Fibroblast of skin of abdomen (primary cell): Measurements from ENCODE around the gene ELMO1.

ENCODE experiments used
- DNase-seq: peaks from one replicate; pipeline ENCODE4 v3.0.0-alpha.2; 2013

ELMO1 gene

GRCh38 chr7:37467002-37467401 is 18.3 kb upstream of the ELMO1 start:
- no peak for DNase-seq

- DNase-seq: no peak
These were observed 13.5 kb upstream of the ELMO1 start for GRCh38 chr7:37462138-37462537.

- no peak for DNase-seq
These were observed 6.4 kb upstream of the ELMO1 start for GRCh38 chr7:37455081-37455480.

DNA sequence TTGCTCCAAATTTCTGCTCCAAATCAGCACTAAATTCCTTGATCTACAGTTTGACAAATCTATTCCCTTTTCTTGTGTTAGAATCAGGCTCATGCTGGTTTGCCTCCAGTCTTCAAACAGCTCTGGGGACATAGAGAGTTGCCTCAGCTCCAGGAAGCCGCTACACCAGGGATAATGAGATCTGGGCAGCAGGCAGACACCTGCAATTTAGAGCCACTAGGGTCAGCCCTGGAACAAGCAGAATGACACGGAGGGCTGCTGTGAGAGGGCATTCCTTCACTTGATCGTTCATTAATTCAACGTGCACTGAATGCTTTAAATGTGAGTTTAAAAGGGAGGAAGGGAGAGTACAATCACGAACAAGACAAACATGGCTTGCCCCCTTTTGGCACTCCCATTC is 3.7 kb upstream of the ELMO1 start:
- DNase-seq: no peak

DNA sequence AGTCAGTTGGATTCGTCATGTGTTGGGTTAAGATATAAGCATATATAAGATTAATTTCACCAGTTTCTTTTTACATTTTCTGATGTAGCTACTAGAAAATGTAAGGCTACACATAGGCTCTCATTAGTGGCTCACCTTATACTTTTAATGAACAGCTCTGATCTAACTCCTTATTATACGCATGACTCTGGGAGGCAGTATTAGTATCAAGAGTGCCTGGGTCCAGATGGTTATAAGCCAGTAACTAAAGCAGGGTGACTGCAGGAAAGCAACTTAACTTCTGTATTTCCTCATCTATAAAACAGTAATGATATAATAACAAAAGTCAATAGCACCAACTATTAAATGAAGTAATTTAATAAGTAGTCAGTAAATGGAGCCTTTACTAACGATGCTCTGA is 1.4 kb upstream of the ELMO1 start:
- DNase-seq: no peak

DNA sequence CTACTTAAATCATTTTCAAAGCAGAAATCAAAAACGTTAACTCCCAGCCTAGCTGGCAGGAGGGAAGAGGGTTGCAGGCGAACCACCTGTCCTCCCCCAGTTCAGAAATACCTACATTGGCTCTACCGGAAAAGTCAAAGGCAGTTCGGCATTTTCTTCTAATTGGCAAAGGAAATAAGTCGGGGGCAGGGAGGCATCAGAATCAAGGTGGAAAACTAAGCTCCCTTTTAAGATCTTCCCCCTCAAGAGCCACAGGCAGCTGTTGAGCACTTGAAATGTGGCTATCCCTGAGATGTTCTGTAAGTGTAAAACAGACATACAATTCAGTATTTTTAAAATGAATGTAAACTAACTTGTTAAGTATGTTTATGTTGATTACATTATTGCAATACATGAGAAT is 957 bp upstream of the ELMO1 start:
- DNase-seq: no peak

GRCh38 chr7:37448011-37448635 is 541 bp downstream of the ELMO1 start:
- no peak for DNase-seq

DNA sequence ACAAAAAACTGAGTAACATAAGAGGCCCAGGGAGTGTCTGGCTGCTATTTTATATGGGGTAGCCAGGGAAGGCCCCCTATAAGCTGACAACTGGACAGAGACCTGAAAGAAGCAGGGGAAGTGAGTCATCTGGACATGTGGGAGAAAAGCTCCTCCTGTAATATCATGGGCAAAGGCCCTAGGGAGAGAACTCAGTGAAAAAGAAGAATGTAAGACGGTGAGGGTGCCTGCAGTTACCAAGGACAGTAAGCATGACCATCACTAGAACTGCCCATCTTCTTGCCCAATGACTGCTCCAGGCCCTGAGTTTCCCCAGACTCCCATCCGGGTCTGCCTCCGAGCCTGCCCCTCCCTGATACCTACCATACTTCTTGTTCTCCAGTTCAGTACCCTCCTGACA is 2.3 kb downstream of the ELMO1 start:
- no peak for DNase-seq

- no peak for DNase-seq
These were observed 2.9 kb downstream of the ELMO1 start for GRCh38 chr7:37445790-37446189.

- no peak for DNase-seq
These were observed 3.5 kb downstream of the ELMO1 start for GRCh38 chr7:37445064-37445723.

DNA sequence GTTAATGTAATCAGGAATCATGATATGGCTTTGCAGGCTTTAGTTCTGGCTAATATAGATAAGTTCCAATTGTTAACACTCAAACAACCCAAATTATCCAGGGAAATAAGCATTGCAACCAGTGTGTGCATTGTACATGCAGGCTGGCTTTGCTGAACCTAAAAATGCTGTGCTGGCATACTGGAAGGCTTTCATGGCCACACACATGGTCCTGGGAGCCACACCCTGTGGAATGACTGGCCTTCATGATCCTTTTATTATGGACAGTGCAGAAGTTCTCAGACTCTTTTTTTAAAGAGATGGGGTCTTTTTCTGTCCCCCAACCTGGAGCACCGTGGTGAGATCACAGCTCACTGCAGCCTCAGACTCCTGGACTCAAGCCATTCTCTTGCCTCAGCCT is 5.0 kb downstream of the ELMO1 start:
- no peak for DNase-seq

GRCh38 chr7:37442268-37442667 is 6.4 kb downstream of the ELMO1 start:
- DNase-seq: no peak

DNA sequence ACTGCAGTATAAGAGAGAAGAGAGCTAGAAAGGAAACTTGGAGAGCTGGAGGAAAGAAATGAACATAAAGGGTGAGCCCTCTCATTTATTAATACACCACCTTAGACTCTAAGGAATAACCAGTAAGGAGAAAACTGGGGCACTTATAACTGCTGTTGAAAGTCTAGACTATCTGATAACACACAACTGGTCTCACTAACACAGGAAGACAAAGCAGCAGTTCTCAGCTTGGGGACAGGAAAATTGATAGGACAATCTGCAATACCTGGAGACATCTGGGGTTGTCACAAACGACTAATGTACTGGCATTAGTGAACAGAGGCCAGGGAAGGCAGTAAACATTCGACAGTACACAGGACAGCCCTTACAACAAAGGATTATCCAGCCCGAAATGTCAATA is 6.8 kb downstream of the ELMO1 start:
- no peak for DNase-seq

GRCh38 chr7:37441386-37441760 is 7.3 kb downstream of the ELMO1 start:
- no peak for DNase-seq

DNA sequence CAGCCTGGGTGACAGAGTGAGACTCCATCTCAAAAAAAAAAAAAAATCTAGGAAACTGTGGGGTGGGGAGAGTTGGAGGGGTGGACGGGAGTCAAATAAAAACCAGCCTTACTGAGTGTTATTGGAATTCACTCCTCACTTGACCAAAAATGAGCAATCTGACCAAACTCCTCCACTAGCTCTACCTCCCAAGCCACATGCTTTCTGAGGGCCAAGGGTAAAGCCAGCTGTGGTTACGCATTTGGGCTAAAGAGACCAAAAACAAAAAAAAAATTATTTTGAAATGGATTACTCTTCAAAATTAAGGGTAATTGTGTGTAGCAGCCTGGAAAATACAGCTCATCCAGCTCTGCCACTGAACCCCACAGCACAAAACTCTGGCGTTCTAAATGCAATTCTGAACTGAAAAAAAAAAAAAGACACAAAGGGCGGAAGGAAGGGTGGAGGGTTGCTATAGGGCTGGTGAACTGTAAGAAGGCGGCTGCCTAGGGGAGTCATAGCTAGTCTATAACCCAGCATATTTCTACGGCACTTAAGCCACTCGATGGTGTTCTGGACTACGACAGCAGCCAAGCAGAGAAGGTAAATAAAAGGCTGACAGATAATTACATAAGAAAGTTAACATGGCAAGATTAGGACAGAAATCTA is 7.8 kb downstream of the ELMO1 start:
- DNase-seq: no peak

DNA sequence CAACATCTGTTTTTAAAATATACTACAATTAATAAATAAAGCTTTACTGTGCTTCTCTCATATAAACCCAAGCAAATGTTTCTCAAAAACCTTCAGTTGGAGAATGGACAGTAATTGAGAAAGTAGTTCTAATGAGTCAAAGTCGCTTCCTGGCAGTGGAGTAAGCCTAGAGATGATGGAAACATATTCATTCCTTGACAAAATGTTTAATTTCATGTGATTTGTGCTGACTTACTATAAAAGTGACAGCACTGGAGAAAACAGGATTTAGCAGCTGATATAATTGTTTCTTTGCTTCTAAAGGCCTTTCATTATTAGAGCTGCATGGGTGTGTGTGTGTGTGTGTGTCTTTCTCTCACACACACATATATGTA is 9.0 kb downstream of the ELMO1 start:
- DNase-seq: no peak

DNA sequence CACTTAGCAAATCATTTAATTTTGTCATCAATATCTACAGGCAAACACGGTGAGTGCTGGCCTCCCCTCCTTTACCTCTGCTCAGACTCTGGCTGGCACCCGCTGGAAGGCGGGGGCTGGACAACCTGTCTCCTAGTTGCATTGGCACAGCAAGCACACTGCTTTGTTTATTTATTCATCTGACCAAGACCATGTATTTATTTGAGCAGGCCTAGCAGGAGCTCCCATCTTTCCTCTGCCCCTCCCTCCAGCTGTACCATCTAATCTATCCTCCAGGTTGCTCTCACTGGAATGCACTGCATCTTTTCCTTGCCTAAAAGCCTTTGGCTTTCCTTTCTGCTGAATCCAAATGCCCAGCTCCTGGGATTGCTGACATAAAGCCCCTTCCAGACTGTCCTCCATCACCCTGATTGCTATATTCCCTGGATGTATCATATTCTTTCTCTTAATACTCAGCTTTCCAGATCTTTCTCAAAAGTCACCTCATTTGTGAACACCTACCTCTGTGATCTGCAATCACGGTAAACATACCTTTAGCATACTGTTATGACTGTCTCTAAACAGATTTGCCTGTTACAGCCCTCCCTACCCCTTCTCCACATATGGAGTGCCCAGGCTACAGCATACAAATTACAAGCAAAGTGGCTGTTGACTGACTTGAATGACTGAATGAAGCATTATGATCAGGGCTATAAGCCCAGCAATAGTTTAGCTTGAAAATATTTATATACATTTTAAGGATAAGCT is 9.6 kb downstream of the ELMO1 start:
- no peak for DNase-seq

GRCh38 chr7:37435156-37435855 is 13.4 kb downstream of the ELMO1 start:
- no peak for DNase-seq

- no peak for DNase-seq
These were observed 14.1 kb downstream of the ELMO1 start for GRCh38 chr7:37434529-37434928.

DNA sequence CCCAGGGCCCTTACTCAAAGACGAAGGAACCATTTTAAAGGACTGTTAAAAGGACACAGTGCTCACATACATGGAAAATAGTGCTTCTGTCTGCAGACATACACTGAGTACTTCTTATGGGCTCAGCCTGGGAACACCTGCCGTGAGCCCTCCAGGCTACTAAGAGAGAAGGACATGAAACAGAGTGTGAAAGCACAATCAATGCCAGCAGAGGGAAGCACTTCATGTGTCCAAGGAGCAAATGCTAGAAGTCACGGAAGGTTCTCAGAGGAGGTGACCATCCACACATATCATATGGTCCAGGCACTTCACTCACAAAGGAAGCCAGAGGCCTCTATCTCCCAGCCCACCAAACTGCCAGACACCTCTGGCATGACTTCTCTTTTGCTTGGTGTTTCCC is 15.5 kb downstream of the ELMO1 start:
- DNase-seq: no peak

DNA sequence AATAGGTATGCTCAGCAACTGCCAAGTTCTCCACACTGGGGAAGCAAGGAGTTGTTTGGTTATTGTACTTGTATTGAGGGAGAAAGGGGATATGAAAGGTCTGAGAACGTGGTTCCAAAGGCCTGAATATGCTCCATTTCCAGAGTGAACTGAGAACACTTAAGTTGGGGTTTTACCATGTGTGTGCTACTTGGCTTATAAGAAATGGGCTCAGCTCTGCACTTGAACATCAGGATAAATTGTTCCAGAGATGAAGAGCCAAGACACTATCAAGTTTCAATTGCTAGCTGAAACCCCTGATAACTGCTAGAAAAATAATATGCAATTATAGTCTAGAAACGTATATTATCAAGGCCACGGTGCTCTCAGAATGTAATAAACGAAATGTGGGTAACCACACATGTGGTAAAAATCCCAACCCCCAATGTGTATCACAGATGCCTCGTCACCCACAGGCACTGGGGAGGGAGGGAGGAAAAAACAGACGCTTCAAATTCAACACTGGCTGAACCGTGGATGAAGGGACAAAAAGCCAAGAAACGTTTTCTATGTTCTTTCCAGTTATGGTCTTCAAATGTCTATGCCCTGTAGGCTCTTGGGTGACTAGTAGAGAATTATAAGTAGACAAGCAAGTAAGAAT is 16.3 kb downstream of the ELMO1 start:
- DNase-seq: no peak

GRCh38 chr7:37431413-37431812 is 17.3 kb downstream of the ELMO1 start:
- no peak for DNase-seq

- DNase-seq: no peak
These were observed 18.0 kb downstream of the ELMO1 start for GRCh38 chr7:37430640-37431039.
